Measurements from ENCODE around the gene SMARCC2.
"Not testable (repeated sequence)": the region's sequence is repeated elsewhere in the genome, so short reads cannot be mapped to it uniquely, and the experiment has no call there.

Gene SMARCC2

GRCh38 chr12:56208006-56208405 lies 18.7 kb upstream of the SMARCC2 start:
- DNase-seq (ENCODE audit: low read depth in 2 of 2): no peak

DNA sequence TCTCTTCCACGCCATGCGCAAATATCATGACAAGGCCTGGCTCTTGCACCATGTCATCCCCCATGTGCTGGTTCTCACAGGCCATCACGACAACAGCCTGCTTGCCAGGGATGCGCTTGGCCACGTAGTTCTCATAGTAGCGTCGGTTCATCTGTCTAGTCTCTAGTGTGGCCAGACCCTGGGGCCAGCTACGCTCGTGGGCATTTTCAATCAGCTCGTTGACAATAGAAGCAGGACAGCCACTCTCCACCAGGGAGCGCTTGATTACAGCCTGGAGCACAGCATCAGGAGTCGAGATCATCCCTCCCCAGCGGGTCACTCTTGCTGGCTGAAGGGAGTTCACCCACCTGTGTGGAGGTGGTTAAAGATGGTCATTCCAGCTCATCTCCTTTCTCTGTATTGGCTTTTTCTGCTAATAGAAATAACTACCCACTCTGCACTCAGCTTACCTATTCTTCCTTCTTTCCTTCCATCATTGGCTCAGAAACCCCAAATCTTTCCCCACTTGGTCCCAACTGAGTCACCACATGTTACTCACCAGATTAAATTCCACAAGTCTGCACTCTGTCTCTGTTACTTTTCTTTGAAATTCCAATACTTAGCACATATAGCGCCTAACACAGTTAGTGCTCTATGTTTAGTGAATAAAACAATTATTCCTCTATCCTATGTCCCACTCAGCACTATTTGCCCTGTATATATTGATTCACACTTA lies 17.3 kb upstream of the SMARCC2 start:
- DNase-seq (ENCODE audit: low read depth in 2 of 2): no peak

DNA sequence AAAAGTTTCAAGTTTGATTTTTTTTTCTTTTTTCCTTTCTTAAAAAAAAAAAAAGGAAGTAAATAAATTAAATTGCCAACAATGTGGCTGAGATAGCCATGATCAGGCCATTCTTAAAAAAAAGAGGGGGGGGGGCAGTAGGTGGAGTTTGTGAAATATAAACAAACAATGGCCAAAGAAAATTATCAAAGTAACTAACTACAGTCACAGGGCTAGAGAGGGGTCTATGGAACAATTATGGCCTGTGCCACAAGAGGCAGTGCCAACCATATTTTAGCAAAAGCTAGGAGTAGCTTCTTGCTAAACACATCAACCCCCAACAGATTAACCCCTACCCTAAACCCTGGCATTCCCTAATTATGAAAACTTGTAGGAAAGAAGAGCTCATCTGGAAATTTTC lies 16.2 kb upstream of the SMARCC2 start:
- no peak for DNase-seq (ENCODE audit: low read depth in 2 of 2)

DNA sequence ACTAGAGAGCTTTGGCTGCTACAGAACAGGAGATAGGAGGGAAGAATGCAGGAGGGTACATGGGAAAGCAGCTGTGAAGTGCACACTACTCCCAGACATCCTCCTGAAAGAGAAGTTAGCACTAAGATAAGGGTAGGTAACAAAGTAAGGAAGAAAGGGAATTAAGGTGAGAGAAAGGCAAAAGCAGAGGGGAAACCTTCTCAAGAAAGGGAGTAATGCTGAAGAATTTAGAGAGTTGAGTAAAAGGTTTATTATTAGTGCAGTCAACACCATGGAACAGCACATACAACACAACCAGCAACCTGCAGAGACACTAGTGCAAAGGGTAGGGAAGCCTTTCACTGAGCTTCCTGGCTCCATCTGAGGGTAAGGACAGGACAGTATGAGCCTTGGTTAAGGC lies 15.0 kb upstream of the SMARCC2 start:
- DNase-seq (ENCODE audit: low read depth in 2 of 2): no peak

GRCh38 chr12:56202838-56203237 lies 13.6 kb upstream of the SMARCC2 start:
- DNase-seq (ENCODE audit: low read depth in 2 of 2): no peak

DNA sequence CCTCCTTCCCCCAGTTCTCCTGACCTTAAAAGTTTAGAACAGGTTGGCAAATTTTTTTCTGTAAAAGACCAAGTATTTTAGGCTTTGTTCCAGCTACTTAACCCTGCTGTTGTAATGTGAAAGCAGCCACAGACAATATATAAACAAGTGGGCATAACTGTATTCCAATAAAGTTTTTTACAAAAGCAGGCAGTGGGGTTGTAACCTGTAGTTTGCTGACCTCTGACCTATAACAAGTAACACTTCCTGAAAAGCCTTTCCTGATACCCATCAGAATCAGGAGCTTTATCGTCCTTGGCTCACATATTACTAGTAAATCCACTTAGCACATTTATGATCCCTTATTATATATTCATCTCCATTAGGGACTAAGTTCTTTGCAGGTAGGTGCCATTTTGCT lies 13.1 kb upstream of the SMARCC2 start:
- no peak for DNase-seq (ENCODE audit: low read depth in 2 of 2)

DNA sequence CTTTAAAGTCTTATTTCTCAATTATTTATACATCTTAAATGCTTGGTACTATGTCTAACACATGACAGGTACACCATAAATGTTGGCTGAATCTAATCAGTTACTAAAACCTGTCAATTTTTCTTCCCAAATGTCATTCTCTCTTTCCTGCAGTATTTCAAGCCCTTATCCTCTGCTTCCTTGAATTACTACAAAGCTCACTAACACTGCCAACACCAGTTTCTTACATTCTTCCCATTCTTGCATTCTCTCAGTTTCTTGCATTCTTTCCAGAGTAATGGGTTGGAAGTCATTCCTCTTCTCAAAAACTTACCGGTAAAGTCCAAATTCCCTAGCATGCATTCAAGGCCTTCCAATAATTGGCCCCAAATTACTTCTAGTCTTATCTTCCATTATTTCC lies 9.6 kb upstream of the SMARCC2 start:
- DNase-seq (ENCODE audit: low read depth in 2 of 2): no peak

- no peak for DNase-seq (ENCODE audit: low read depth in 2 of 2)
These were observed 8.8 kb upstream of the SMARCC2 start for GRCh38 chr12:56197921-56198635.

- not testable (repeated sequence) for DNase-seq (ENCODE audit: low read depth in 2 of 2)
These were observed 7.7 kb upstream of the SMARCC2 start for GRCh38 chr12:56196818-56197550.

GRCh38 chr12:56193025-56193578 lies 3.8 kb upstream of the SMARCC2 start:
- peak; percentile 38 to 57 for DNase-seq (ENCODE audit: low read depth in 2 of 2)

GRCh38 chr12:56192582-56192981 lies 3.3 kb upstream of the SMARCC2 start:
- no peak for DNase-seq (ENCODE audit: low read depth in 2 of 2)

- no peak for DNase-seq (ENCODE audit: low read depth in 2 of 2)
These were observed 1.4 kb upstream of the SMARCC2 start for GRCh38 chr12:56190695-56191155.

GRCh38 chr12:56189918-56190694 lies 823 bp upstream of the SMARCC2 start:
- DNase-seq (ENCODE audit: low read depth in 2 of 2): peak; percentile 61

GRCh38 chr12:56188778-56189098 lies 545 bp downstream of the SMARCC2 start:
- no peak for DNase-seq (ENCODE audit: low read depth in 2 of 2)

DNA sequence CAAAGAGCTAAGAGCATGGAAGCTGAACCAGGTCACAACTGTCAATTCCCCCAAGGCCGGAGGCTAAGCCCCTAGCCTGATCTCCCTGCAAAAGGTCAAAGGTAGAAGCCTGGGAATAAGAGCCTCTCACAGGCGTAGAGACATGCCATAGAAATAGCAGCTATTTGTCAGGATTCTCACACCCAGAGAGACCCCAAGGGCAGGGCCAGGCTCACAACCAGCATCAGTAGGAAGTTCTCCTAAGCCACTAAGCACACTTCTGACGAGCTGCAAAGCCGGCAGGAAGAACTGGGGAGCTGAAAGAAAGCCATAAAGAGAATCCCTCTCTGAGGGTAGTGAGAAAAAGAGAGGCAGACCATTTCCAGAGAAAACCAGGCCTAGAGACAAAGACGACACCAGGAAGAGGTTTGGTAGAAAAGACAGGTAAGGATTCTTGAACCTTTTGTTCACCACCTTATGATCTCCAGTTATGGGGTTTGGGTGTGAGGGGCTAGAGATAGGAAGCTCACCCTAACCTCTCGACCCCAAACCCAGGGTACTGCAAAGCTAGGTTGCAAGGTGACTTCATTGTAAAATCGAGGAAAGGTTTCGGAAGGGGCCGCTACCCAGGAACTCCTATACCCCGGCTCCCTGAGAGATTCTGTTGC lies 1.0 kb downstream of the SMARCC2 start:
- DNase-seq (ENCODE audit: low read depth in 2 of 2): no peak

DNA sequence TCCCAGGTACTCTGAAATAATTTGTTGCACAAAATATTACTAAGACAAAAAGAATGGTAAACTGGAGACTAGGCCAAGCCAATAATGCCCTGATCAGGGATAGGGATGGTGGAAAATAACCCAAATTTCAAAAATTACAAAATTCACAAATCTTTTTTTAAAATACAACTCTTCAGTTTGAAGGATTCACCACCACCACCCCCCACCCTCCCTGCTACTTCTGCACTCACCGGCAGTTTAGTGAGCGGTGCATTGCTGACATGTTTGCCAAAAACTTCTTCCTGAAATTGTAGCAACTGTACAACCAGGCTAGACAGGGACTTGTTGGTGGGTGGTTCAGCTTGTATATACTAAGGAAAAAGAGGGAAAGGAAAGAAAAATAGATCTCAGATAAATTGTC lies 2.3 kb downstream of the SMARCC2 start:
- no peak for DNase-seq (ENCODE audit: low read depth in 2 of 2)

- DNase-seq (ENCODE audit: low read depth in 2 of 2): no peak
These were observed 10.9 kb downstream of the SMARCC2 start for GRCh38 chr12:56178347-56178746.

DNA sequence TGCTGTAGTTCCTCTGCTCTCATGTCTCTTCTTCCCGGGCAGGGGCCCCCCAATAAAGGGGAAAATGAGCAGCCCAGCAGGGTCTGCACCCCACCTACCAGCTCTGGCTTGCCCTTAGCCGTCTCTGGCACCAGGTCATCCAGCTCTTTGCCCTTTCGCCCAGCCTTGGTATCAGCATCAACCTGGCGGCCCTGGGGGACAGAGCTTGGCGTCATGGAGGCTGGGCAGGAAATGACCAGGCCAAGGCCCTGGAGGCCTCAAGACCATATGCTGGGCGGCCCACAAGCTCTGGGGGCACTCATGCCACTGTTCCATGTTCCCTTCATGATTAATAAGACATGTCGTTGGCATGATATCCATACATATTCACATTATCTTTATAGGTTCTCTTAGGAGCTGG lies 16.4 kb downstream of the SMARCC2 start:
- no peak for DNase-seq (ENCODE audit: low read depth in 2 of 2)

GRCh38 chr12:56169229-56169759 lies 20.0 kb downstream of the SMARCC2 start:
- no peak for DNase-seq (ENCODE audit: low read depth in 2 of 2)

DNA sequence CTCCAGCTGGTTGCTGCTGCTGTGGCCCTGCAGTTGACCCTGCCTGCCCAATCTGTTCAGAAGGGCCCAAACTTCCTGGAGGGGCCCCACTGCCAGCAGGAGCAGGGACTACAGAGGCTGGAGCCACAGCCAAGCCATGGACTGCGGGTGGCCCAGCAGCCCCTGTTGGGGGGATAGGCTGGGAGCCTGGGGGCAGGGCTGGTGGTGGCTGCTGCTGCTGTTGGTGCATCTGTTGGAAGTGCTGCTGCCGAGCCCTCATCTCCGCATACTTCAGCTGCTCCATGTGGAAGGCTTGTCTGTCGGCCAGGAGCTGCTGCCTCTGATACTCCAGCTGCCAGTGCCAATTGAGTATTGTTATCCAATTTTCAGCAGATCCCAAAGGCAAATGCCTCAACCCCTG lies 23.9 kb downstream of the SMARCC2 start:
- no peak for DNase-seq (ENCODE audit: low read depth in 2 of 2)

GRCh38 chr12:56164345-56164729 lies 24.9 kb downstream of the SMARCC2 start:
- no peak for DNase-seq (ENCODE audit: low read depth in 2 of 2)

All from stimulated activated CD8-positive, alpha-beta memory T cell treated with anti-CD3 and anti-CD28 coated beads, Interleukin-7, amount 100 ng/mL, for 4 hours (primary cell).